Endothelial cell of umbilical vein (primary cell): ENCODE measurements around the gene HELZ2. TPM values are rescaled to one million over a fixed set of nuclear protein-coding genes. Genes with fewer than 3 reads are reported as not detected.

ENCODE experiments used
- BruUV-seq: library from RNA; stranded (reverse); fragments of 400-500 nt; replicated peaks from 2 replicates; lab custom pipeline; 2021; lab: Mats Ljungman, UMichigan
- CTCF ChIA-PET: fragments of 300-600, 350-600 bp; sonication (Branson Sonifier 250); formaldehyde crosslinking; loops from one replicate; lab custom pipeline; 2021; ENCODE audit warnings: antibody characterized with exemption, inconsistent platforms; lab: Charles Lee
- POLR2A ChIA-PET: fragments of 300-600, 350-600 bp; sonication (Branson Sonifier 250); formaldehyde crosslinking; loops from one replicate; lab custom pipeline; 2021; ENCODE audit warnings: antibody characterized with exemption, inconsistent platforms; lab: Charles Lee
- DNase-seq: peaks from one replicate; pipeline ENCODE4 v3.0.0-alpha.2; 2011; ENCODE audit warnings: low read depth, low spot score
- FAIRE-seq: peaks from 2 replicates; lab custom pipeline; 2011; peaks lifted over from hg19 to GRCh38; lab: Jason Lieb, UNC
- H2AFZ ChIP-seq: 2 replicates; pipeline ENCODE4 v1.6.0; 2012; ENCODE audit warnings: low read depth, low read length, control low read depth, inconsistent platforms
- H3K27ac ChIP-seq: 2 replicates; pipeline ENCODE4 v1.5.1; 2011; ENCODE audit warnings: low read depth, mild to moderate bottlenecking, control low read depth, low read length, moderate library complexity; ENCODE audit not compliant: insufficient read depth
- H3K27me3 ChIP-seq, 2 experiments: 2 replicates each; pipeline versions ENCODE4 v1.6.0 to v1.6.1; 2011; ENCODE audit warnings: low read length in 2 of 2, mixed read lengths in 1 of 2; ENCODE audit not compliant: control insufficient read depth in 2 of 2, insufficient read depth in 2 of 2
- H3K36me3 ChIP-seq, 2 experiments: 2 replicates in 1 of 2; 3 replicates in 1 of 2; pipeline ENCODE4 v1.5.1; 2011; ENCODE audit warnings: low read length in 2 of 2, mild to moderate bottlenecking in 1 of 2, moderate library complexity in 1 of 2; ENCODE audit not compliant: control insufficient read depth in 2 of 2, insufficient read depth in 2 of 2; ENCODE audit errors: extremely low read depth in 1 of 2
- H3K4me1 ChIP-seq: 3 replicates; pipeline ENCODE4 v1.5.1; 2011; ENCODE audit warnings: mild to moderate bottlenecking, low read length; ENCODE audit not compliant: control insufficient read depth, insufficient read depth; ENCODE audit errors: extremely low read depth
- H3K4me2 ChIP-seq: 2 replicates; pipeline ENCODE4 v1.6.1; 2011; ENCODE audit warnings: low read length, control low read depth, mixed read lengths; ENCODE audit not compliant: insufficient read depth
- H3K4me3 ChIP-seq, 3 experiments: fragments of 200-600 bp in 1 of 3; sonication (generic), shearing (Covaris generic) in 1 of 3; replicated peaks in 1 of 3; 2 replicates each; pipeline ENCODE4 v1.5.1; 2011 to 2016; ENCODE audit warnings: control low read depth in 3 of 3, low read length in 3 of 3, mild to moderate bottlenecking in 2 of 3, inconsistent platforms in 1 of 3, low read depth in 1 of 3, moderate library complexity in 1 of 3; ENCODE audit not compliant: insufficient read depth in 1 of 3
- H3K79me2 ChIP-seq: 2 replicates; pipeline ENCODE4 v1.6.0; 2012; ENCODE audit warnings: low read length, inconsistent platforms; ENCODE audit not compliant: control insufficient read depth, insufficient read depth
- H3K9ac ChIP-seq: replicated peaks from 2 replicates; pipeline ENCODE3; 2011; ENCODE audit warnings: low read length, control low read depth; ENCODE audit not compliant: insufficient read depth; ENCODE audit errors: extremely low read depth
- H3K9me1 ChIP-seq: replicated peaks from 3 replicates; pipeline ENCODE4 v1.6.0; 2011; ENCODE audit warnings: mild to moderate bottlenecking, low read length; ENCODE audit not compliant: control insufficient read depth, insufficient read depth; ENCODE audit errors: extremely low read depth
- H3K9me3 ChIP-seq: replicated peaks from 2 replicates; pipeline ENCODE4 v1.5.1; 2012; ENCODE audit warnings: low read length, inconsistent platforms; ENCODE audit not compliant: control insufficient read depth, insufficient read depth
- H4K20me1 ChIP-seq: replicated peaks from 2 replicates; pipeline ENCODE3; 2011; ENCODE audit warnings: mild to moderate bottlenecking, low read length; ENCODE audit not compliant: control insufficient read depth, insufficient read depth; ENCODE audit errors: extremely low read depth
- CTCF ChIP-seq, 2 donors: IDR thresholded peaks; 1 replicate in 1 of 2; 2 replicates in 1 of 2; pipeline ENCODE4 v1.5.1; 2011; ENCODE audit warnings: low read length in 2 of 2, mild to moderate bottlenecking in 2 of 2, moderate library complexity in 2 of 2, control low read depth in 1 of 2, inconsistent platforms in 1 of 2, low read depth in 1 of 2; ENCODE audit not compliant: insufficient read depth in 1 of 2; ENCODE audit errors: extremely low read depth in 1 of 2
- EZH2 ChIP-seq: IDR thresholded peaks from 2 replicates; pipeline ENCODE4 v1.6.1; 2012; ENCODE audit warnings: borderline replicate concordance, low read depth, mild to moderate bottlenecking, moderate library complexity, low read length, inconsistent platforms; ENCODE audit not compliant: severe bottlenecking
- FOS ChIP-seq: IDR thresholded peaks from 2 replicates; pipeline ENCODE4 v1.6.1; 2011; ENCODE audit warnings: mild to moderate bottlenecking, low read length, moderate library complexity, borderline replicate concordance; ENCODE audit not compliant: insufficient read depth
- GATA2 ChIP-seq: IDR thresholded peaks from 2 replicates; pipeline ENCODE4 v1.7.0; 2011; ENCODE audit warnings: low read depth, mild to moderate bottlenecking, moderate library complexity, mixed read lengths, low read length; ENCODE audit not compliant: insufficient read length, insufficient read depth
- JUN ChIP-seq: IDR thresholded peaks from 2 replicates; pipeline ENCODE4 v1.6.1; 2011; ENCODE audit warnings: borderline replicate concordance, low read depth; ENCODE audit not compliant: insufficient read length, insufficient read depth
- MAX ChIP-seq: IDR thresholded peaks from 2 replicates; pipeline ENCODE4 v1.6.1; 2011; ENCODE audit not compliant: insufficient read depth, insufficient read length
- POLR2A ChIP-seq: IDR thresholded peaks from 2 replicates; pipeline ENCODE4 v1.6.1; 2012; ENCODE audit warnings: low read depth, mild to moderate bottlenecking, control low read depth, low read length
- POLR2AphosphoS5 ChIP-seq: IDR thresholded peaks from 2 replicates; pipeline ENCODE4 v1.6.1; 2012; ENCODE audit warnings: low read depth, mild to moderate bottlenecking, control low read depth, low read length, moderate library complexity; ENCODE audit not compliant: insufficient read depth
- dilution Hi-C: fragments of 300-500 bp; cut with MboI; formaldehyde crosslinking; loops from one replicate; pipeline ENCODE4 v1.15.0; 2019; ENCODE audit warnings: low sequenced_read_pairs; ENCODE audit not compliant: extremely low pct_ligation_motif_present
- intact Hi-C: fragments of 100-400 bp; cut with micrococcal nuclease; formaldehyde crosslinking; loops from one replicate; pipeline ENCODE4 v1.10.0; 2022
- polyA plus RNA-seq, 4 experiments: library from polyadenylated mRNA; depleted of rRNA in 3 of 4; stranded (reverse) in 3 of 4; unstranded in 1 of 4; fragments of >200 nt; gene quantifications; 2 replicates each; pipeline versions ENCODE4 v1.2.1 to v1.2.3, GENCODE V29; 2011 to 2012; ENCODE audit warnings: missing spikeins in 1 of 4
- total RNA-seq: library from RNA; stranded (reverse); gene quantifications from 2 replicates; pipeline ENCODE4 v1.2.3, GENCODE V29; 2021

The HELZ2 gene
- total and polyA plus RNA-seq, 2 donors (not counting 3 experiments of a cell fraction or from before 2014, with no cell fraction given) = 10.6 to 33.2 TPM

- no peak for TF ChIP-seq GATA2
- no peak for TF ChIP-seq POLR2A
- TF ChIP-seq EZH2 = no peak
- TF ChIP-seq CTCF (IDR thresholded peaks at IDR 0.05; ENCODE audit: extremely low read depth in 1 of 2, insufficient read depth in 1 of 2, low read depth in 1 of 2, low read length in 2 of 2) = no peak
- no peak for TF ChIP-seq MAX
- TF ChIP-seq POLR2AphosphoS5 = no peak
- TF ChIP-seq FOS = no peak
- no peak for TF ChIP-seq JUN
- Histone ChIP-seq H3K27ac (no peak overlapping the region), H2AFZ (no peak overlapping the region), H3K4me3 (no peak overlapping the region), H3K9me1 (no peaks in the 10 kb centered on the region), H3K9me3 (no peaks in the 10 kb centered on the region), H3K4me2 (no peak overlapping the region), H3K4me1 (no peaks in the 10 kb centered on the region), H3K79me2 (no peaks in the 10 kb centered on the region), H4K20me1 (no peaks in the 10 kb centered on the region), H3K9ac (no peak overlapping the region), H3K27me3 (no peaks in the 10 kb centered on the region), H3K36me3 (no peaks in the 10 kb centered on the region)
- dilution Hi-C loops (no loop called here), intact Hi-C loops (no loop called here)
- no TSS peak for BruUV-seq
- DNase-seq (no peak), FAIRE-seq (no peak)
- CTCF ChIA-PET = no interaction called here
- POLR2A ChIA-PET = no interaction called here
Observed at GRCh38 chr20:63542696-63543095, 31.3 kb downstream of the HELZ2 start.
